ENCODE results near the gene PKN2. TPM values are rescaled to one million over a fixed set of nuclear protein-coding genes. Genes with fewer than 3 reads are reported as not detected.

Gene PKN2
- total and polyA plus RNA-seq, 2 donors (not counting 1 experiment from before 2014, with no cell fraction given) = 11.9 to 51.6 TPM

DNA sequence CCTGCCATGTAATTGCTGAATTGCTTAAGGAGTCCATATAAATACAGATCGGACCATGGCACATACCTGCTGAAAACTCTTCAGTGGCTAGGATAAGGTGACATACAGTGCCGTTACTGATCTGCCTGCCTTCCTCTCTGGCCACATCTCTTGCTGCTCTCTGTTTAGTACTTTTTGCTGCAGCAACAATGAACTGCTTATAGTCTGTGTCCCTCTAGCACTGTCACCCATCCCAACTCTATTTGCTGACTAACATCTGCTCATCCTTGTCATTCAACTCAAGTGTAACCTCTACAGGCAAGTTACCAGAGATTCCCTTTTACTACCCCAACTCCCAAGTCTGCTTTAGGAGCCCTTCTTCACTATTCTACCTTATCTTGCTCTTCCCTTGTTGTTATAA, 141.6 kb downstream of the PKN2 start:
- ATAC-seq (ENCODE audit: low read depth) (no peak), DNase-seq (no peak)
- H3K4me1 Mint-ChIP-seq = no peaks in the 10 kb centered on the region
- H3K27me3 Mint-ChIP-seq = no peaks in the 10 kb centered on the region
- no peak overlapping the region for H3K4me2 ChIP-seq (replicated peaks; ENCODE audit: low read depth, low read length, poor library complexity, severe bottlenecking)
- no peak overlapping the region for H3K4me3 Mint-ChIP-seq
- H3K27me3 ChIP-seq (replicated peaks in 1 of 4; ENCODE audit: control extremely low read depth in 1 of 4, control insufficient read depth in 3 of 4, insufficient read depth in 4 of 4, low read length in 3 of 4) = no peaks in the 10 kb centered on the region
- POLR2A ChIA-PET = no interaction called here
- no peak overlapping the region for H2AFZ ChIP-seq (ENCODE audit: insufficient read depth, low read depth, low read length, poor library complexity, severe bottlenecking)
- CTCF ChIA-PET = no interaction called here
- no peaks in the 10 kb centered on the region for H4K20me1 ChIP-seq (ENCODE audit: control insufficient read depth, insufficient read depth, low read length, poor library complexity, severe bottlenecking)
- TF ChIP-seq, protein P1, sequence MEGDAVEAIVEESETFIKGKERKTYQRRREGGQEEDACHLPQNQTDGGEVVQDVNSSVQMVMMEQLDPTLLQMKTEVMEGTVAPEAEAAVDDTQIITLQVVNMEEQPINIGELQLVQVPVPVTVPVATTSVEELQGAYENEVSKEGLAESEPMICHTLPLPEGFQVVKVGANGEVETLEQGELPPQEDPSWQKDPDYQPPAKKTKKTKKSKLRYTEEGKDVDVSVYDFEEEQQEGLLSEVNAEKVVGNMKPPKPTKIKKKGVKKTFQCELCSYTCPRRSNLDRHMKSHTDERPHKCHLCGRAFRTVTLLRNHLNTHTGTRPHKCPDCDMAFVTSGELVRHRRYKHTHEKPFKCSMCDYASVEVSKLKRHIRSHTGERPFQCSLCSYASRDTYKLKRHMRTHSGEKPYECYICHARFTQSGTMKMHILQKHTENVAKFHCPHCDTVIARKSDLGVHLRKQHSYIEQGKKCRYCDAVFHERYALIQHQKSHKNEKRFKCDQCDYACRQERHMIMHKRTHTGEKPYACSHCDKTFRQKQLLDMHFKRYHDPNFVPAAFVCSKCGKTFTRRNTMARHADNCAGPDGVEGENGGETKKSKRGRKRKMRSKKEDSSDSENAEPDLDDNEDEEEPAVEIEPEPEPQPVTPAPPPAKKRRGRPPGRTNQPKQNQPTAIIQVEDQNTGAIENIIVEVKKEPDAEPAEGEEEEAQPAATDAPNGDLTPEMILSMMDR (IDR thresholded peaks at IDR 0.05) = no peak
- no peak for TF ChIP-seq EZH2 (IDR thresholded peaks at IDR 0.05; ENCODE audit: borderline replicate concordance, insufficient read depth, low read depth, low read length, poor library complexity, severe bottlenecking)
- 91% methylated on average over 1 of the region's 2 CpGs for WGBS (ENCODE audit: insufficient coverage)
- H3K27ac Mint-ChIP-seq = no peak overlapping the region
- H3K4me1 ChIP-seq (ENCODE audit: control insufficient read depth in 2 of 2, insufficient read depth in 2 of 2, low read length in 2 of 2) = no peaks in the 10 kb centered on the region
- no peaks in the 10 kb centered on the region for H3K9me3 Mint-ChIP-seq (ENCODE audit: insufficient read depth)
- intact Hi-C loops (cut with micrococcal nuclease) = no loop called here
- H3K36me3 ChIP-seq (replicated peaks in 1 of 2; ENCODE audit: control extremely low read depth in 1 of 2, control insufficient read depth in 1 of 2, extremely low read depth in 1 of 2, insufficient read depth in 2 of 2, low read length in 1 of 2) = peaks cover 9 to 16% of the 10 kb centered on the region in 2 experiments
- H3K27ac ChIP-seq (ENCODE audit: low read length in 2 of 2) = no peak overlapping the region
- no peaks in the 10 kb centered on the region for H3K9me3 ChIP-seq (ENCODE audit: control extremely low read depth in 1 of 3, control insufficient read depth in 2 of 3, insufficient read depth in 1 of 3, low read length in 2 of 3)
- no peaks in the 10 kb centered on the region for H3K79me2 ChIP-seq (ENCODE audit: control insufficient read depth, insufficient read depth, low read length)
- H3K9ac ChIP-seq (ENCODE audit: low read length) = no peak overlapping the region
- H3K4me3 ChIP-seq (ENCODE audit: control extremely low read depth in 1 of 5, extremely low read depth in 1 of 5, insufficient read depth in 1 of 5, low read depth in 2 of 5, low read length in 4 of 5) = no peak overlapping the region

DNA sequence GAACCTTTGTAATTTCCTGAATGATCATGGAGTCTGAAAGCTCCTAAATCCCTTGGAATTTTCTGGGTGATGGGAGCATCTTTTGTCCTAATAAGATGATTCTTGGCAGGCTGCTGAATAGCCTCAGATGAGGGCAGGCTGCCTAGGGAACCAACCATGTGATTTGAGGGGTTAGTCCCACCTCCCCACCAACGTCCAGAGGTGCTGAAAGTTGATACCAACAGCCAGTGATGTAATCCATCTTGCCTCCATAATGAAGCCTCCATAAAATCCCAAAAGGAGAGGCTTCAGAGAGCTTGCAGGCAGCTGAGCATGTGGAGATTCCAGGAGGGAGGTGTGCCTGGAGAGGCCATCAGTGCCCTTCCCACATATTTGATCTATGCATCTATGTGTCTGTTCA, 163.6 kb downstream of the PKN2 start:
- Histone ChIP-seq H3K4me3 (ENCODE audit: control extremely low read depth in 1 of 5, extremely low read depth in 1 of 5, insufficient read depth in 1 of 5, low read depth in 2 of 5, low read length in 4 of 5) (no peak overlapping the region), H3K79me2 (ENCODE audit: control insufficient read depth, insufficient read depth, low read length) (no peaks in the 10 kb centered on the region), H3K36me3 (replicated peaks in 1 of 2; ENCODE audit: control extremely low read depth in 1 of 2, control insufficient read depth in 1 of 2, extremely low read depth in 1 of 2, insufficient read depth in 2 of 2, low read length in 1 of 2) (peaks cover 0 to 12% of the 10 kb centered on the region in 2 experiments), H3K27ac (ENCODE audit: low read length in 2 of 2) (no peak overlapping the region), H3K9me3 (ENCODE audit: control extremely low read depth in 1 of 3, control insufficient read depth in 2 of 3, insufficient read depth in 1 of 3, low read length in 2 of 3) (no peaks in the 10 kb centered on the region), H2AFZ (ENCODE audit: insufficient read depth, low read depth, low read length, poor library complexity, severe bottlenecking) (no peak overlapping the region), H3K4me1 (ENCODE audit: control insufficient read depth in 2 of 2, insufficient read depth in 2 of 2, low read length in 2 of 2) (no peaks in the 10 kb centered on the region), H3K27me3 (replicated peaks in 1 of 4; ENCODE audit: control extremely low read depth in 1 of 4, control insufficient read depth in 3 of 4, insufficient read depth in 4 of 4, low read length in 3 of 4) (no peaks in the 10 kb centered on the region), H3K9ac (ENCODE audit: low read length) (no peak overlapping the region), H4K20me1 (ENCODE audit: control insufficient read depth, insufficient read depth, low read length, poor library complexity, severe bottlenecking) (no peaks in the 10 kb centered on the region), H3K4me2 (replicated peaks; ENCODE audit: low read depth, low read length, poor library complexity, severe bottlenecking) (no peak overlapping the region)
- WGBS (ENCODE audit: insufficient coverage) = 71% methylated on average over 1 of the region's 1 CpG
- DNase-seq (no peak), ATAC-seq (ENCODE audit: low read depth) (no peak)
- Mint-ChIP-seq H3K9me3 (ENCODE audit: insufficient read depth) (no peaks in the 10 kb centered on the region), H3K27me3 (no peaks in the 10 kb centered on the region), H3K27ac (no peak overlapping the region), H3K4me1 (no peaks in the 10 kb centered on the region), H3K4me3 (no peak overlapping the region)
- ChIA-PET POLR2A (no interaction called here), CTCF (no interaction called here)
- no peak for TF ChIP-seq EZH2 (IDR thresholded peaks at IDR 0.05; ENCODE audit: borderline replicate concordance, insufficient read depth, low read depth, low read length, poor library complexity, severe bottlenecking)
- TF ChIP-seq, protein P1 (IDR thresholded peaks at IDR 0.05) = no peak
- intact Hi-C loops (cut with micrococcal nuclease) = no loop called here
